ENCODE data around the gene PLPP7. TPM values are rescaled to one million over a fixed set of nuclear protein-coding genes. Genes with fewer than 3 reads are reported as not detected.

The PLPP7 gene
- total RNA-seq, 1 donor from 2014 or later, result 5.4 TPM

- Mint-ChIP-seq H3K27ac (no peak overlapping the region), H3K36me3 (no peaks in the 10 kb centered on the region), H3K9me3 (no peaks in the 10 kb centered on the region), H3K4me3 (no peak overlapping the region), H3K4me1 (no peaks in the 10 kb centered on the region), H3K27me3 (ENCODE audit: insufficient read depth, low read depth) (peaks cover 8% of the 10 kb centered on the region)
- Histone ChIP-seq H3F3A (ENCODE audit: low read depth) (no peaks in the 10 kb centered on the region), H3K27me3 (no peaks in the 10 kb centered on the region), H4K20me1 (ENCODE audit: low read depth) (no peaks in the 10 kb centered on the region), H3K4me2 (no peak overlapping the region), H3K79me2 (ENCODE audit: low read depth) (no peaks in the 10 kb centered on the region), H3K9me3 (ENCODE audit: low read depth) (no peaks in the 10 kb centered on the region), H3K4me3 (no peak overlapping the region), H3K4me1 (no peaks in the 10 kb centered on the region), H3K36me3 (no peaks in the 10 kb centered on the region), H2AFZ (replicated peaks) (no peak overlapping the region), H3K27ac (no peak overlapping the region), H3K9ac (no peak overlapping the region)
- no peak for DNase-seq (ENCODE audit: low spot score)
- TF ChIP-seq CTCF (IDR thresholded peaks at IDR 0.05) (no peak), EZH2phosphoT487 (IDR thresholded peaks at IDR 0.05) (no peak), EZH2 (IDR thresholded peaks at IDR 0.05) (no peak)
These were observed 6.9 kb downstream of the PLPP7 start for GRCh38 chr9:131296460-131296859.

- no peak for TF ChIP-seq CTCF (IDR thresholded peaks at IDR 0.05)
- no peak for TF ChIP-seq EZH2phosphoT487 (IDR thresholded peaks at IDR 0.05)
- no peak for TF ChIP-seq EZH2 (IDR thresholded peaks at IDR 0.05)
- Histone ChIP-seq H3K79me2 (ENCODE audit: low read depth) (no peaks in the 10 kb centered on the region), H3K4me3 (no peak overlapping the region), H3K36me3 (no peaks in the 10 kb centered on the region), H3K9me3 (ENCODE audit: low read depth) (no peaks in the 10 kb centered on the region), H3K27me3 (no peaks in the 10 kb centered on the region), H4K20me1 (ENCODE audit: low read depth) (no peaks in the 10 kb centered on the region), H3K27ac (no peak overlapping the region), H3F3A (ENCODE audit: low read depth) (no peaks in the 10 kb centered on the region), H3K4me2 (no peak overlapping the region), H3K4me1 (no peaks in the 10 kb centered on the region), H3K9ac (no peak overlapping the region), H2AFZ (replicated peaks) (no peak overlapping the region)
- H3K27me3 Mint-ChIP-seq (ENCODE audit: insufficient read depth, low read depth), result peaks cover 10% of the 10 kb centered on the region
- H3K4me3 Mint-ChIP-seq, result no peak overlapping the region
- DNase-seq (ENCODE audit: low spot score), result no peak
- H3K9me3 Mint-ChIP-seq, result no peaks in the 10 kb centered on the region
- H3K27ac Mint-ChIP-seq, result no peak overlapping the region
- H3K36me3 Mint-ChIP-seq, result no peaks in the 10 kb centered on the region
- no peaks in the 10 kb centered on the region for H3K4me1 Mint-ChIP-seq
These were observed 7.5 kb downstream of the PLPP7 start for GRCh38 chr9:131296906-131297500.

GRCh38 chr9:131297903-131298302, 8.4 kb downstream of the PLPP7 start:
- Mint-ChIP-seq H3K27ac (peak overlapping the region; percentile 91), H3K36me3 (no peaks in the 10 kb centered on the region), H3K9me3 (no peaks in the 10 kb centered on the region), H3K4me1 (no peaks in the 10 kb centered on the region), H3K4me3 (no peak overlapping the region), H3K27me3 (ENCODE audit: insufficient read depth, low read depth) (peaks cover 14% of the 10 kb centered on the region)
- no peaks in the 10 kb centered on the region for H4K20me1 ChIP-seq (ENCODE audit: low read depth)
- H3K4me3 ChIP-seq, result no peak overlapping the region
- no peak overlapping the region for H3K4me2 ChIP-seq
- H2AFZ ChIP-seq (replicated peaks), result no peak overlapping the region
- no peaks in the 10 kb centered on the region for H3K27me3 ChIP-seq
- H3K4me1 ChIP-seq, result no peaks in the 10 kb centered on the region
- no peak overlapping the region for H3K27ac ChIP-seq
- TF ChIP-seq EZH2 (IDR thresholded peaks at IDR 0.05) (no peak), CTCF (IDR thresholded peaks at IDR 0.05) (no peak)
- H3K9ac ChIP-seq, result no peak overlapping the region
- no peaks in the 10 kb centered on the region for H3K79me2 ChIP-seq (ENCODE audit: low read depth)
- H3K36me3 ChIP-seq, result no peaks in the 10 kb centered on the region
- no peak for DNase-seq (ENCODE audit: low spot score)
- H3F3A ChIP-seq (ENCODE audit: low read depth), result no peaks in the 10 kb centered on the region
- no peaks in the 10 kb centered on the region for H3K9me3 ChIP-seq (ENCODE audit: low read depth)

Data from neural progenitor cell (in vitro differentiated cells).